HEK293 (cell line): ENCODE measurements around the gene CIZ1.

Experiments
- CTCF ChIA-PET: fragments of 350-600 bp; formaldehyde crosslinking; extraction: SDS; loops from one replicate; lab custom pipeline; 2021; ENCODE audit warnings: antibody characterized with exemption; lab: Yijun Ruan, JAX
- POLR2A ChIA-PET: fragments of 300-600 bp; formaldehyde crosslinking; extraction: SDS; loops from one replicate; lab custom pipeline; 2020; ENCODE audit warnings: antibody characterized with exemption, inconsistent platforms; lab: Yijun Ruan, JAX
- H3K27ac ChIP-seq: fragments of 200-500 bp; sonication (Bioruptor generic); 2 replicates; pipeline ENCODE4 v1.5.1; 2014; ENCODE audit warnings: low read depth, low read length, control low read depth, inconsistent platforms; ENCODE audit errors: extremely low read depth
- H3K36me3 ChIP-seq, 2 experiments: fragments of 200-500 bp in 1 of 2; sonication (Bioruptor generic) in 1 of 2; 1 replicate in 1 of 2; 2 replicates in 1 of 2; pipeline ENCODE4 v1.5.1; 2014 to 2017; ENCODE audit warnings: inconsistent platforms in 2 of 2, low read length in 2 of 2; ENCODE audit not compliant: control insufficient read depth in 2 of 2, insufficient read depth in 1 of 2
- H3K4me1 ChIP-seq: fragments of 200-500 bp; sonication (Bioruptor generic); 2 replicates; pipeline ENCODE4 v1.5.1; 2014; ENCODE audit warnings: mild to moderate bottlenecking, low read length, inconsistent platforms; ENCODE audit not compliant: control insufficient read depth, insufficient read depth
- H3K4me3 ChIP-seq: 2 replicates; pipeline ENCODE4 v1.5.1; 2011; ENCODE audit warnings: low read depth, mild to moderate bottlenecking, control low read depth, low read length, moderate library complexity
- H3K9me3 ChIP-seq: fragments of 200-500 bp; sonication (Bioruptor generic); 2 replicates; pipeline ENCODE4 v1.5.1; 2014; ENCODE audit warnings: low read depth, low read length, inconsistent platforms; ENCODE audit not compliant: control insufficient read depth, insufficient read depth
- BCL11B ChIP-seq: fragments of 450-650 bp; formaldehyde crosslinking; IDR thresholded peaks from 2 replicates; pipeline ENCODE4 v1.5.1; 2016; ENCODE audit warnings: low read depth, missing biosample characterization, missing genetic modification characterization
- EGR2 ChIP-seq: fragments of 450-650 bp; formaldehyde crosslinking; IDR thresholded peaks from 2 replicates; pipeline ENCODE4 v1.5.1; 2016; ENCODE audit warnings: low read depth, missing biosample characterization, missing genetic modification characterization
- GLIS2 ChIP-seq: fragments of 450-650 bp; formaldehyde crosslinking; IDR thresholded peaks from 2 replicates; pipeline ENCODE4 v1.5.1; 2016; ENCODE audit warnings: missing biosample characterization, missing genetic modification characterization
- KLF10 ChIP-seq: fragments of 450-650 bp; IDR thresholded peaks from 2 replicates; pipeline ENCODE4 v1.5.1; 2018; ENCODE audit warnings: missing biosample characterization, mild to moderate bottlenecking, missing genetic modification characterization
- KLF17 ChIP-seq: fragments of 450-650 bp; formaldehyde crosslinking; IDR thresholded peaks from 2 replicates; pipeline ENCODE4 v1.5.1; 2016; ENCODE audit warnings: missing biosample characterization, missing genetic modification characterization
- PATZ1 ChIP-seq: fragments of 450-650 bp; formaldehyde crosslinking; IDR thresholded peaks from 2 replicates; pipeline ENCODE4 v1.5.1; 2016; ENCODE audit warnings: missing biosample characterization, missing genetic modification characterization
- SP3 ChIP-seq: fragments of 450-650 bp; formaldehyde crosslinking; IDR thresholded peaks from 2 replicates; pipeline ENCODE4 v1.5.1; 2016; ENCODE audit warnings: missing biosample characterization, missing genetic modification characterization
- ZFHX2 ChIP-seq: fragments of 450-650 bp; formaldehyde crosslinking; conservative IDR thresholded peaks from 2 replicates; pipeline ENCODE4 v1.5.1; 2016; ENCODE audit warnings: missing biosample characterization, missing genetic modification characterization
- ZFP69B ChIP-seq: fragments of 450-650 bp; formaldehyde crosslinking; IDR thresholded peaks from 2 replicates; pipeline ENCODE4 v1.5.1; 2016; ENCODE audit warnings: missing biosample characterization, missing genetic modification characterization
- ZNF148 ChIP-seq: fragments of 450-650 bp; formaldehyde crosslinking; IDR thresholded peaks from 2 replicates; pipeline ENCODE4 v1.5.0; 2017; ENCODE audit warnings: missing biosample characterization, missing genetic modification characterization, borderline replicate concordance
- ZNF391 ChIP-seq: fragments of 450-650 bp; formaldehyde crosslinking; IDR thresholded peaks from 2 replicates; pipeline ENCODE4 v1.5.1; 2016; ENCODE audit warnings: low read depth, missing biosample characterization, missing genetic modification characterization, borderline replicate concordance
- ZNF558 ChIP-seq: fragments of 450-650 bp; formaldehyde crosslinking; IDR thresholded peaks from 2 replicates; pipeline ENCODE4 v1.5.1; 2016; ENCODE audit warnings: missing biosample characterization, missing genetic modification characterization
- ZNF600 ChIP-seq: fragments of 450-650 bp; formaldehyde crosslinking; IDR thresholded peaks from 2 replicates; pipeline ENCODE4 v1.5.1; 2016; ENCODE audit warnings: missing biosample characterization, missing genetic modification characterization
- ZNF623 ChIP-seq: fragments of 450-650 bp; formaldehyde crosslinking; IDR thresholded peaks from 2 replicates; pipeline ENCODE4 v1.5.1; 2016; ENCODE audit warnings: missing biosample characterization, missing genetic modification characterization
- ZNF701 ChIP-seq: fragments of 450-650 bp; formaldehyde crosslinking; IDR thresholded peaks from 2 replicates; pipeline ENCODE4 v1.5.1; 2016; ENCODE audit warnings: missing biosample characterization, missing genetic modification characterization
- ZNF707 ChIP-seq: fragments of 450-650 bp; formaldehyde crosslinking; IDR thresholded peaks from 2 replicates; pipeline ENCODE4 v1.5.1; 2016; ENCODE audit warnings: missing biosample characterization, missing genetic modification characterization
- ZNF76 ChIP-seq: fragments of 450-650 bp; formaldehyde crosslinking; IDR thresholded peaks from 2 replicates; pipeline ENCODE4; 2016; ENCODE audit warnings: low read depth, missing biosample characterization, missing genetic modification characterization, borderline replicate concordance

The CIZ1 gene

GRCh38 chr9:128206916-128207910, 15.8 kb upstream of the CIZ1 start:
- Histone ChIP-seq H3K4me3 (no peak overlapping the region), H3K27ac (no peak overlapping the region), H3K4me1 (no peaks in the 10 kb centered on the region), H3K9me3 (no peaks in the 10 kb centered on the region), H3K36me3 (no peaks in the 10 kb centered on the region)
- ChIA-PET CTCF (interaction anchor here (0.6 to 2.2 kb wide), 7 partner anchors 13 to 493 kb away, joined by 3 to 9 read pairs (median 3); partner anchors contain the start of gene CIZ1), POLR2A (interaction anchor here (1.1 kb wide), 1 partner anchor 47 kb away, joined by 3 read pairs; the partner anchor contains the start of gene BBLN)
- no peak for TF ChIP-seq ZNF707 (tag by site-specific recombination)
- TF ChIP-seq ZNF148 (tag by site-specific recombination), result no peak
- no peak for TF ChIP-seq ZNF701 (tag by site-specific recombination)
- no peak for TF ChIP-seq ZNF558
- TF ChIP-seq KLF10 (tag by site-specific recombination), result no peak
- TF ChIP-seq SP3, result no peak
- TF ChIP-seq EGR2 (tag by site-specific recombination), result peak; percentile 19; the same call in 1 of the 2 replicates
- TF ChIP-seq PATZ1, result peak; percentile 26; the same call in 1 of the 2 replicates
- no peak for TF ChIP-seq GLIS2 (tag by site-specific recombination)
- 0 out of 2 replicates have a peak, but pooled peaks have one; percentile 28 for TF ChIP-seq ZFHX2 (tag by site-specific recombination)
- 0 out of 2 replicates have a peak, but pooled peaks have one; percentile 21 for TF ChIP-seq ZNF600 (tag by site-specific recombination)
- no peak for TF ChIP-seq BCL11B
- no peak for TF ChIP-seq ZNF76 (tag by site-specific recombination)
- 0 out of 2 replicates have a peak, but pooled peaks have one; percentile 26 for TF ChIP-seq ZFP69B (tag by site-specific recombination)
- TF ChIP-seq, all 188 proteins: peak for 5

GRCh38 chr9:128206484-128206883, 15.1 kb upstream of the CIZ1 start:
- POLR2A ChIA-PET, result interaction anchor here (1.1 kb wide), 1 partner anchor 46 kb away, joined by 3 read pairs; the partner anchor contains the start of gene BBLN
- H3K9me3 ChIP-seq, result no peaks in the 10 kb centered on the region
- TF ChIP-seq ZNF623 (peak; percentile 91), ZNF391 (no peak), KLF17 (tag by site-specific recombination) (peak; percentile 37; the same call in 1 of the 2 replicates)
- H3K27ac ChIP-seq, result no peak overlapping the region
- CTCF ChIA-PET, result interaction anchor here (0.7 to 2.2 kb wide), 5 partner anchors 14 to 78 kb away, joined by 3 to 9 read pairs (median 4); partner anchors contain the start of gene CIZ1
- no peaks in the 10 kb centered on the region for H3K4me1 ChIP-seq
- no peaks in the 10 kb centered on the region for H3K36me3 ChIP-seq
- no peak overlapping the region for H3K4me3 ChIP-seq
